Measurements from ENCODE around the gene CLNK.

DNA sequence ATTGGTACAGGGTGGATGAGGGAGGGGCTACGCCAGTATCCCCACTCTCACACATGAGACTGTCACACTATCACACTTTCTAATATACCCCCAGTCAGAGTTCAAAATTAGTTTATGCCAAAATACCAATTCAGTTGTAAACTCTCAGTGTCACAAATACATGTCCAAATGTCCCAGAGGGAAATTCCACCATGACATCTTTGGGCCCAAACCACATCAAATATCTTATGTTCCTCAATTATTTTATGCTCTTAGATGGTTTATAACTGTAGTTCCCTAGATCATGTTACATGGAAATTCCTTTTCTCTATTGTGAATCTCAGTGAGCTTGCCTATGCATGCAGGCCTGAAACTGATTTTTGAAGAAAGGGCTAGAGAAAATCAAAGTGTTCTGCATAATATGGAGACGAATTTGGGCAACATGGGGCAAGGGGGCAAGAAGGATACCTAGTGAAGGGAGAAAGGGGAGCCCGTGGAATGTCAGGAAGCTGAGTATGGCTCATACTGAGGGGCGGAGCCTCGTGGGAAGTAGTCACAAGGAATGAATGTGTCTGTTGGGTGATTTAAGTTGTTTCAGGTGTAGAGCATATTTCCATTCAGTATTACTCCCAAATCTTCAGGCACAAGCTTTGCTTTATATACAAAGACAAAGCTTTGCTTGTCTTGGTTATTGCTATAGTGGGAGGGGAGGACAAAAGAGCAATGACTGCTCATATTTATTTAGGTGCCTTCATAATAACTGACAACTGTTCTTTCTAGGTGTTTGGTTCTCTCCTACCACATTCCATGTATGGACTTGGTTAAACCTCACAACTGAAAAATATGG lies 40.8 kb downstream of the CLNK start:
- TF ChIP-seq, protein P1, sequence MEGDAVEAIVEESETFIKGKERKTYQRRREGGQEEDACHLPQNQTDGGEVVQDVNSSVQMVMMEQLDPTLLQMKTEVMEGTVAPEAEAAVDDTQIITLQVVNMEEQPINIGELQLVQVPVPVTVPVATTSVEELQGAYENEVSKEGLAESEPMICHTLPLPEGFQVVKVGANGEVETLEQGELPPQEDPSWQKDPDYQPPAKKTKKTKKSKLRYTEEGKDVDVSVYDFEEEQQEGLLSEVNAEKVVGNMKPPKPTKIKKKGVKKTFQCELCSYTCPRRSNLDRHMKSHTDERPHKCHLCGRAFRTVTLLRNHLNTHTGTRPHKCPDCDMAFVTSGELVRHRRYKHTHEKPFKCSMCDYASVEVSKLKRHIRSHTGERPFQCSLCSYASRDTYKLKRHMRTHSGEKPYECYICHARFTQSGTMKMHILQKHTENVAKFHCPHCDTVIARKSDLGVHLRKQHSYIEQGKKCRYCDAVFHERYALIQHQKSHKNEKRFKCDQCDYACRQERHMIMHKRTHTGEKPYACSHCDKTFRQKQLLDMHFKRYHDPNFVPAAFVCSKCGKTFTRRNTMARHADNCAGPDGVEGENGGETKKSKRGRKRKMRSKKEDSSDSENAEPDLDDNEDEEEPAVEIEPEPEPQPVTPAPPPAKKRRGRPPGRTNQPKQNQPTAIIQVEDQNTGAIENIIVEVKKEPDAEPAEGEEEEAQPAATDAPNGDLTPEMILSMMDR (IDR thresholded peaks at IDR 0.05) = no peak
- TF ChIP-seq POLR2AphosphoS5 (IDR thresholded peaks at IDR 0.05) (no peak), POLR2A (IDR thresholded peaks at IDR 0.05) (no peak), EP300 (IDR thresholded peaks at IDR 0.05) (no peak)
